ENCODE results near the gene LRCH1. TPM values are rescaled to one million over a fixed set of nuclear protein-coding genes. Genes with fewer than 3 reads are reported as not detected.

Gene LRCH1
- total and polyA plus RNA-seq, 2 experiments from 2014 or later, result 3.9 to 9.2 TPM

DNA sequence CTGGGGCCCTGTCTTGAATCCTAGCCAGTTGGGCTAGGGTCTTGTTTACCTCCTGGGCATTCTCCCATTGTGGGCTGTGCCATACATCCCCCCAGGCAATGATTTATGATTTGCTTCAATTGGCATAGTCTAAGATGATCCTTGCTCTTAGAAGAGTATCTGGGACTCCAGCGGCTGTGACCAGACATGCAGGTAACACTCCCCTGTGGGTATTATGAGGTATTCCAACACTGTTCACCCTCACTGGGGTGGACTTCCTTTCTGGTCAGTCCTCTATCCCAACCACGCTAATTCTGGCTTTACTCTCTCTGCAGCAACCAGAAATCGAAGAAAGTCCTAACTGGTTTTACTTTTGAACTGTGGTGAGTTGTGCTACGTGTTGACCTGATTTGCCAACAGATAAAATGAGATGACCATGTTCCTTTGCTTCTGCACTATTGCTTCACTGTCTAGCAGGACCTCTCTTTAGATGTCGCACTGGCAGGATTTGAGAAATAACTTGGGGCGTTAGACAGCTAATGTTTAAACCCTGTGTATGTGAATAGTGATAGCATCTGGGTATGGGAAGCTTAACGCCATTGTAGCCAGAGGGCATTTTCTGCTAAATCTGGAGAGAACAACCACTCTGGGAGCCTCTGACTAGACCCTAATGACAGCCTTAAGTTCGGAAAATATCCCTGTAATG lies 6.7 kb upstream of the LRCH1 start (continued):
- TF ChIP-seq, protein P1, sequence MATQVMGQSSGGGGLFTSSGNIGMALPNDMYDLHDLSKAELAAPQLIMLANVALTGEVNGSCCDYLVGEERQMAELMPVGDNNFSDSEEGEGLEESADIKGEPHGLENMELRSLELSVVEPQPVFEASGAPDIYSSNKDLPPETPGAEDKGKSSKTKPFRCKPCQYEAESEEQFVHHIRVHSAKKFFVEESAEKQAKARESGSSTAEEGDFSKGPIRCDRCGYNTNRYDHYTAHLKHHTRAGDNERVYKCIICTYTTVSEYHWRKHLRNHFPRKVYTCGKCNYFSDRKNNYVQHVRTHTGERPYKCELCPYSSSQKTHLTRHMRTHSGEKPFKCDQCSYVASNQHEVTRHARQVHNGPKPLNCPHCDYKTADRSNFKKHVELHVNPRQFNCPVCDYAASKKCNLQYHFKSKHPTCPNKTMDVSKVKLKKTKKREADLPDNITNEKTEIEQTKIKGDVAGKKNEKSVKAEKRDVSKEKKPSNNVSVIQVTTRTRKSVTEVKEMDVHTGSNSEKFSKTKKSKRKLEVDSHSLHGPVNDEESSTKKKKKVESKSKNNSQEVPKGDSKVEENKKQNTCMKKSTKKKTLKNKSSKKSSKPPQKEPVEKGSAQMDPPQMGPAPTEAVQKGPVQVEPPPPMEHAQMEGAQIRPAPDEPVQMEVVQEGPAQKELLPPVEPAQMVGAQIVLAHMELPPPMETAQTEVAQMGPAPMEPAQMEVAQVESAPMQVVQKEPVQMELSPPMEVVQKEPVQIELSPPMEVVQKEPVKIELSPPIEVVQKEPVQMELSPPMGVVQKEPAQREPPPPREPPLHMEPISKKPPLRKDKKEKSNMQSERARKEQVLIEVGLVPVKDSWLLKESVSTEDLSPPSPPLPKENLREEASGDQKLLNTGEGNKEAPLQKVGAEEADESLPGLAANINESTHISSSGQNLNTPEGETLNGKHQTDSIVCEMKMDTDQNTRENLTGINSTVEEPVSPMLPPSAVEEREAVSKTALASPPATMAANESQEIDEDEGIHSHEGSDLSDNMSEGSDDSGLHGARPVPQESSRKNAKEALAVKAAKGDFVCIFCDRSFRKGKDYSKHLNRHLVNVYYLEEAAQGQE (IDR thresholded peaks at IDR 0.05; ENCODE audit: unreplicated experiment), result no peak
- TF ChIP-seq CREB1 (CRISPR knock-in tag; IDR thresholded peaks at IDR 0.05; ENCODE audit: low read depth), result no peak
- TF ChIP-seq EZH2phosphoT487 (IDR thresholded peaks at IDR 0.05; ENCODE audit: unreplicated experiment), result no peak
- TF ChIP-seq, protein P2, sequence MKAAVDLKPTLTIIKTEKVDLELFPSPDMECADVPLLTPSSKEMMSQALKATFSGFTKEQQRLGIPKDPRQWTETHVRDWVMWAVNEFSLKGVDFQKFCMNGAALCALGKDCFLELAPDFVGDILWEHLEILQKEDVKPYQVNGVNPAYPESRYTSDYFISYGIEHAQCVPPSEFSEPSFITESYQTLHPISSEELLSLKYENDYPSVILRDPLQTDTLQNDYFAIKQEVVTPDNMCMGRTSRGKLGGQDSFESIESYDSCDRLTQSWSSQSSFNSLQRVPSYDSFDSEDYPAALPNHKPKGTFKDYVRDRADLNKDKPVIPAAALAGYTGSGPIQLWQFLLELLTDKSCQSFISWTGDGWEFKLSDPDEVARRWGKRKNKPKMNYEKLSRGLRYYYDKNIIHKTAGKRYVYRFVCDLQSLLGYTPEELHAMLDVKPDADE (IDR thresholded peaks at IDR 0.05), result no peak
- TF ChIP-seq, protein P3, sequence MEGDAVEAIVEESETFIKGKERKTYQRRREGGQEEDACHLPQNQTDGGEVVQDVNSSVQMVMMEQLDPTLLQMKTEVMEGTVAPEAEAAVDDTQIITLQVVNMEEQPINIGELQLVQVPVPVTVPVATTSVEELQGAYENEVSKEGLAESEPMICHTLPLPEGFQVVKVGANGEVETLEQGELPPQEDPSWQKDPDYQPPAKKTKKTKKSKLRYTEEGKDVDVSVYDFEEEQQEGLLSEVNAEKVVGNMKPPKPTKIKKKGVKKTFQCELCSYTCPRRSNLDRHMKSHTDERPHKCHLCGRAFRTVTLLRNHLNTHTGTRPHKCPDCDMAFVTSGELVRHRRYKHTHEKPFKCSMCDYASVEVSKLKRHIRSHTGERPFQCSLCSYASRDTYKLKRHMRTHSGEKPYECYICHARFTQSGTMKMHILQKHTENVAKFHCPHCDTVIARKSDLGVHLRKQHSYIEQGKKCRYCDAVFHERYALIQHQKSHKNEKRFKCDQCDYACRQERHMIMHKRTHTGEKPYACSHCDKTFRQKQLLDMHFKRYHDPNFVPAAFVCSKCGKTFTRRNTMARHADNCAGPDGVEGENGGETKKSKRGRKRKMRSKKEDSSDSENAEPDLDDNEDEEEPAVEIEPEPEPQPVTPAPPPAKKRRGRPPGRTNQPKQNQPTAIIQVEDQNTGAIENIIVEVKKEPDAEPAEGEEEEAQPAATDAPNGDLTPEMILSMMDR (conservative IDR thresholded peaks at IDR 0.05; ENCODE audit: low read depth in 2 of 2), result no peak
- TF ChIP-seq STAT1 (IDR thresholded peaks at IDR 0.05; ENCODE audit: unreplicated experiment), result no peak
- TF ChIP-seq ZNF331 (CRISPR knock-in tag; IDR thresholded peaks at IDR 0.05; ENCODE audit: low read depth), result no peak
- TF ChIP-seq JUNB (IDR thresholded peaks at IDR 0.05; ENCODE audit: unreplicated experiment), result no peak

DNA sequence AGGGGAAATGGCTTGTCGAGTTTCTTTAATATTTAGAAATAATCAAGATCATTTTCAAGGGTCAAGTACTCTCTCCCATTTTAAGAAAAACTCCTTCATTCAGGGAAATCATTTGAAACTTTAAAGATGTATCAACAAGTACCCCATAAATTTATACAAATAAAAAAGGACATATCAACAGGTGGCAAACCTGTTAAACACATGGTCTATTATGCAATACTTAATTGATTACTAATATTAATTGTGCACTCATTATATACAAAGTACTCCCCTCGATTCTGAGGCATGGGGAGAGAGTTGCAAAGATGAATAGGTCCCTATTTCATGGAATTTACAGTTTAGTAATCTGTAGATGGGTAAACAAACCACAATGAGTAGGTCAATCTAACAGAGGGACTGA lies 2.1 kb upstream of the LRCH1 start:
- TF ChIP-seq, protein P2 (IDR thresholded peaks at IDR 0.05), result no peak
- no peak for TF ChIP-seq EZH2phosphoT487 (IDR thresholded peaks at IDR 0.05; ENCODE audit: unreplicated experiment)
- TF ChIP-seq NANOG (IDR thresholded peaks at IDR 0.05; ENCODE audit: borderline replicate concordance), result no peak
- TF ChIP-seq, protein P1 (IDR thresholded peaks at IDR 0.05; ENCODE audit: unreplicated experiment), result no peak
- H3K36me3 Mint-ChIP-seq (ENCODE audit: low read depth), result no peaks in the 10 kb centered on the region
- peaks cover 7% of the 10 kb centered on the region; the same call in 1 of the 2 replicates for H4K20me1 ChIP-seq (replicated peaks; ENCODE audit: insufficient read depth)
- no peaks in the 10 kb centered on the region for H3K9me2 ChIP-seq (ENCODE audit: insufficient read depth)
- no peak overlapping the region for H3K4me3 ChIP-seq
- peaks cover 18% of the 10 kb centered on the region for H3K27me3 ChIP-seq (ENCODE audit: insufficient read depth)
- no peaks in the 10 kb centered on the region for H3K36me3 ChIP-seq (ENCODE audit: insufficient read depth)
- H3K9me3 Mint-ChIP-seq, result no peaks in the 10 kb centered on the region
- H3K27ac Mint-ChIP-seq, result no peak overlapping the region
- H3K4me1 ChIP-seq (ENCODE audit: insufficient read depth), result peaks cover 19% of the 10 kb centered on the region
- H2AFZ ChIP-seq, result no peak overlapping the region
- H3K4me2 ChIP-seq, result no peak overlapping the region
- H3K27ac ChIP-seq (ENCODE audit: low read depth), result no peak overlapping the region
- no peak overlapping the region for H3K4me3 Mint-ChIP-seq
- DNase-seq (ENCODE audit: low spot score), result no peak
- no peak for ATAC-seq
- 0 out of 2 replicates have a peak, but pooled peaks cover 3% of the 10 kb centered on the region for H3F3A ChIP-seq (replicated peaks; ENCODE audit: low read depth)
- peaks cover 16% of the 10 kb centered on the region for H3K79me2 ChIP-seq (replicated peaks; ENCODE audit: insufficient read depth)
- peaks cover 22% of the 10 kb centered on the region; the same call in 2 of the 3 replicates for H3K4me1 Mint-ChIP-seq
- peaks cover 21% of the 10 kb centered on the region for H3K27me3 Mint-ChIP-seq (ENCODE audit: insufficient read depth, low read depth, poor library complexity)
